HepG2 (cell line): ENCODE results near the gene ZSCAN26. TPM values are rescaled to one million over a fixed set of nuclear protein-coding genes. Genes with fewer than 3 reads are reported as not detected.

ENCODE experiments used
- ARNTL ChIP-seq: sonication (generic); formaldehyde crosslinking; IDR thresholded peaks from 2 replicates; pipeline ENCODE4 v1.4.0; 2020; ENCODE audit warnings: mild to moderate bottlenecking, missing genetic modification reagents
- CREM ChIP-seq, 2 experiments: sonication (generic) in 1 of 2; formaldehyde crosslinking in 1 of 2; IDR thresholded peaks; 2 replicates each; pipeline versions ENCODE4 v1.4.0 to v1.6.1; 2016 to 2020; ENCODE audit warnings: antibody characterized with exemption in 1 of 2, mild to moderate bottlenecking in 1 of 2, missing genetic modification reagents in 1 of 2
- HOXA5 ChIP-seq: sonication (generic); formaldehyde crosslinking; IDR thresholded peaks from 2 replicates; pipeline ENCODE4 v1.4.0; 2020; ENCODE audit warnings: missing genetic modification reagents
- MTA1 ChIP-seq: sonication (generic); formaldehyde crosslinking; IDR thresholded peaks from 2 replicates; pipeline ENCODE4 v1.4.0; 2020; ENCODE audit warnings: missing genetic modification reagents, mild to moderate bottlenecking, borderline replicate concordance
- MXD4 ChIP-seq: IDR thresholded peaks from 2 replicates; pipeline ENCODE4 v1.6.1; 2016; ENCODE audit warnings: mild to moderate bottlenecking, missing biosample characterization, missing genetic modification reagents
- NFIB ChIP-seq: sonication (generic); formaldehyde crosslinking; IDR thresholded peaks from 2 replicates; pipeline ENCODE4 v1.9.0; 2021; ENCODE audit warnings: missing genetic modification reagents, mild to moderate bottlenecking, borderline replicate concordance
- RBM39 ChIP-seq: fragments of 200-400 bp; formaldehyde crosslinking; IDR thresholded peaks from one replicate; pipeline ENCODE4 v1.6.1; 2018; ENCODE audit warnings: antibody characterized with exemption, mild to moderate bottlenecking, low read depth, low read length; ENCODE audit not compliant: poor library complexity, severe bottlenecking
- SETDB1 ChIP-seq: sonication (generic); formaldehyde crosslinking; IDR thresholded peaks from 2 replicates; pipeline ENCODE4 v1.5.1; 2020; ENCODE audit warnings: missing genetic modification reagents, mild to moderate bottlenecking, borderline replicate concordance
- ZC3H13 ChIP-seq: sonication (generic); formaldehyde crosslinking; IDR thresholded peaks from 2 replicates; pipeline ENCODE4 v1.8.1; 2023; ENCODE audit warnings: mild to moderate bottlenecking, missing genetic modification reagents, moderate library complexity
- ZKSCAN8 ChIP-seq: IDR thresholded peaks from 2 replicates; pipeline ENCODE4 v1.6.1; 2016; ENCODE audit warnings: borderline replicate concordance, missing genetic modification reagents, missing compliant biosample characterization
- ZNF660 ChIP-seq: sonication (generic); formaldehyde crosslinking; IDR thresholded peaks from 2 replicates; pipeline ENCODE4 v1.5.1; 2020; ENCODE audit warnings: mild to moderate bottlenecking, low read depth, missing genetic modification reagents, borderline replicate concordance
- ZNF703 ChIP-seq: sonication (generic); formaldehyde crosslinking; IDR thresholded peaks from 2 replicates; pipeline ENCODE4 v1.5.1; 2020; ENCODE audit warnings: missing genetic modification reagents, mild to moderate bottlenecking, moderate library complexity, borderline replicate concordance
- ZNF709 ChIP-seq: sonication (generic); formaldehyde crosslinking; IDR thresholded peaks from 2 replicates; pipeline ENCODE4 v1.5.0; 2020; ENCODE audit warnings: mild to moderate bottlenecking, missing genetic modification reagents
- ZNF720 ChIP-seq: sonication (generic); formaldehyde crosslinking; IDR thresholded peaks from 2 replicates; pipeline ENCODE4 v1.4.0; 2020; ENCODE audit warnings: missing genetic modification reagents
- ZNF724P ChIP-seq: sonication (generic); formaldehyde crosslinking; IDR thresholded peaks from 2 replicates; pipeline ENCODE4 v1.8.0; 2022; ENCODE audit warnings: missing genetic modification reagents, borderline replicate concordance
- polyA plus RNA-seq, 8 experiments: library from polyadenylated mRNA; depleted of rRNA in 3 of 8; stranded (reverse) in 7 of 8; unstranded in 1 of 8; fragments of >200 nt; fragmentation: Illumina TruSeq in 4 of 8; extraction: Trizol in 4 of 8; gene quantifications; 2 replicates each; pipeline versions ENCODE4 v1.2.1 to v1.2.3, GENCODE V29; 2011 to 2016; ENCODE audit warnings: low read depth in 4 of 8, missing spikeins in 1 of 8, mixed read lengths in 1 of 8; ENCODE audit not compliant: insufficient read depth in 1 of 8
- total RNA-seq, 5 experiments: library from RNA; depleted of rRNA; stranded (reverse); fragments of >200 nt; fragmentation: Illumina TruSeq; extraction: Trizol; gene quantifications; 2 replicates each; pipeline ENCODE4 v1.2.3, GENCODE V29; 2016; ENCODE audit warnings: low read depth in 1 of 5
- TF ChIP-seq, protein P1 (sequence below): IDR thresholded peaks from 2 replicates; pipeline ENCODE4 v1.6.1; 2016; ENCODE audit warnings: low read depth, control low read depth
- TF ChIP-seq, protein P2 (sequence below): sonication (generic); formaldehyde crosslinking; IDR thresholded peaks from 2 replicates; pipeline ENCODE4 v1.5.0; 2020; ENCODE audit warnings: mild to moderate bottlenecking, missing genetic modification reagents, moderate library complexity
- TF ChIP-seq, protein P3 (sequence below): sonication (generic); formaldehyde crosslinking; IDR thresholded peaks from 2 replicates; pipeline ENCODE4 v1.4.0; 2020; ENCODE audit warnings: mild to moderate bottlenecking, missing genetic modification reagents
- TF ChIP-seq, protein P4 (sequence below): sonication (generic); formaldehyde crosslinking; IDR thresholded peaks from 2 replicates; pipeline ENCODE4 v1.9.0; 2022; ENCODE audit warnings: low read depth, missing genetic modification reagents
- TF ChIP-seq, protein P5 (sequence below): IDR thresholded peaks from 2 replicates; pipeline ENCODE4 v1.6.1; 2016; ENCODE audit warnings: missing compliant biosample characterization, missing genetic modification reagents, borderline replicate concordance

ZSCAN26 gene
- total and polyA plus RNA-seq, 2 of the 13 experiments (the other 11 are each of a cell fraction or from before 2014, with no cell fraction given), result 12.0 to 15.6 TPM

DNA sequence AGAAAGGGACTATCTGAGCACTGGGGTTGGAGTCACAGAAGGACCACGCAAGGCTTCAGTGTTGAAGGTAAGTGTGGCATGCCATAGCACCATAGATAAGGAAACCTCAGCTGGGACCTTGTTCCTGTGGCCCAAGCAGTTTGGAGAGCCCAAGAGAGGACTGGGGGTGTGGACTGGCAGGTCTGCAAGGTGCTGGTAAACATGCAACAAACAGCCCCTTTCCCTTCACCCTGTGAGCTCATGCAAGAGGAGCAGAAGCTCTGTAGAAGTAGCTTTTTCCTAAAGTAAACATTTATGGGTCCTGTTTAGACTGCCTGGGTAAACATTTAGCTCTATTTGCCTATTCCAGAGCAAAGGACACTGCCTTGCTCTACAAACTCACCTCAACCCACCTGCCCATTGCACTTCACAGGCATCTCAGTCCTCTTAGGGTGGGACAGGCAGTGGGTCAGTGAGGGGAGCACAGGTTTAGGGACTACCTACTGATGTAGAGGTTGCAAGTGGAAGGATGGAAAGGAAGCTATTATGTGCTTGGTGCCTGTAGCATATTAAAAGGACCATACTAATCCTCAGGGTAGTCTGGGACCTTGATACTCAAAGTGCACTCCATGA is 57.0 kb downstream of the ZSCAN26 start (continued):
- TF ChIP-seq, protein P1, sequence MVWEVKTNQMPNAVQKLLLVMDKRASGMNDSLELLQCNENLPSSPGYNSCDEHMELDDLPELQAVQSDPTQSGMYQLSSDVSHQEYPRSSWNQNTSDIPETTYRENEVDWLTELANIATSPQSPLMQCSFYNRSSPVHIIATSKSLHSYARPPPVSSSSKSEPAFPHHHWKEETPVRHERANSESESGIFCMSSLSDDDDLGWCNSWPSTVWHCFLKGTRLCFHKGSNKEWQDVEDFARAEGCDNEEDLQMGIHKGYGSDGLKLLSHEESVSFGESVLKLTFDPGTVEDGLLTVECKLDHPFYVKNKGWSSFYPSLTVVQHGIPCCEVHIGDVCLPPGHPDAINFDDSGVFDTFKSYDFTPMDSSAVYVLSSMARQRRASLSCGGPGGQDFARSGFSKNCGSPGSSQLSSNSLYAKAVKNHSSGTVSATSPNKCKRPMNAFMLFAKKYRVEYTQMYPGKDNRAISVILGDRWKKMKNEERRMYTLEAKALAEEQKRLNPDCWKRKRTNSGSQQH (CRISPR knock-in tag), result 0 out of 2 replicates have a peak, but pooled peaks have one; percentile 26
- no peak for TF ChIP-seq ZNF660 (CRISPR knock-in tag)
- no peak for TF ChIP-seq ZNF703
- TF ChIP-seq ARNTL (CRISPR knock-in tag), result peak; percentile 63; the same call in 1 of the 2 replicates
- TF ChIP-seq ZNF709, result peak; percentile 71; the same call in 1 of the 2 replicates
- TF ChIP-seq, protein P2, sequence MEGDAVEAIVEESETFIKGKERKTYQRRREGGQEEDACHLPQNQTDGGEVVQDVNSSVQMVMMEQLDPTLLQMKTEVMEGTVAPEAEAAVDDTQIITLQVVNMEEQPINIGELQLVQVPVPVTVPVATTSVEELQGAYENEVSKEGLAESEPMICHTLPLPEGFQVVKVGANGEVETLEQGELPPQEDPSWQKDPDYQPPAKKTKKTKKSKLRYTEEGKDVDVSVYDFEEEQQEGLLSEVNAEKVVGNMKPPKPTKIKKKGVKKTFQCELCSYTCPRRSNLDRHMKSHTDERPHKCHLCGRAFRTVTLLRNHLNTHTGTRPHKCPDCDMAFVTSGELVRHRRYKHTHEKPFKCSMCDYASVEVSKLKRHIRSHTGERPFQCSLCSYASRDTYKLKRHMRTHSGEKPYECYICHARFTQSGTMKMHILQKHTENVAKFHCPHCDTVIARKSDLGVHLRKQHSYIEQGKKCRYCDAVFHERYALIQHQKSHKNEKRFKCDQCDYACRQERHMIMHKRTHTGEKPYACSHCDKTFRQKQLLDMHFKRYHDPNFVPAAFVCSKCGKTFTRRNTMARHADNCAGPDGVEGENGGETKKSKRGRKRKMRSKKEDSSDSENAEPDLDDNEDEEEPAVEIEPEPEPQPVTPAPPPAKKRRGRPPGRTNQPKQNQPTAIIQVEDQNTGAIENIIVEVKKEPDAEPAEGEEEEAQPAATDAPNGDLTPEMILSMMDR, result no peak
- no peak for TF ChIP-seq ZNF720 (CRISPR knock-in tag)
- no peak for TF ChIP-seq ZNF724P (CRISPR knock-in tag)
- no peak for TF ChIP-seq ZC3H13 (CRISPR knock-in tag)
- peak; percentile 64; the same call in 1 of the 2 replicates for TF ChIP-seq MXD4 (CRISPR knock-in tag)
- TF ChIP-seq CREM (IDR thresholded peaks at IDR 0.05), result peak; percentile 36; the same call in 1 of the 2 replicates
- TF ChIP-seq CREM (CRISPR knock-in tag; IDR thresholded peaks at IDR 0.05), result no peak
- TF ChIP-seq MTA1 (CRISPR knock-in tag), result peak; percentile 56; the same call in 1 of the 2 replicates
- peak; percentile 63; the same call in 1 of the 2 replicates for TF ChIP-seq ZKSCAN8
- TF ChIP-seq, protein P3, sequence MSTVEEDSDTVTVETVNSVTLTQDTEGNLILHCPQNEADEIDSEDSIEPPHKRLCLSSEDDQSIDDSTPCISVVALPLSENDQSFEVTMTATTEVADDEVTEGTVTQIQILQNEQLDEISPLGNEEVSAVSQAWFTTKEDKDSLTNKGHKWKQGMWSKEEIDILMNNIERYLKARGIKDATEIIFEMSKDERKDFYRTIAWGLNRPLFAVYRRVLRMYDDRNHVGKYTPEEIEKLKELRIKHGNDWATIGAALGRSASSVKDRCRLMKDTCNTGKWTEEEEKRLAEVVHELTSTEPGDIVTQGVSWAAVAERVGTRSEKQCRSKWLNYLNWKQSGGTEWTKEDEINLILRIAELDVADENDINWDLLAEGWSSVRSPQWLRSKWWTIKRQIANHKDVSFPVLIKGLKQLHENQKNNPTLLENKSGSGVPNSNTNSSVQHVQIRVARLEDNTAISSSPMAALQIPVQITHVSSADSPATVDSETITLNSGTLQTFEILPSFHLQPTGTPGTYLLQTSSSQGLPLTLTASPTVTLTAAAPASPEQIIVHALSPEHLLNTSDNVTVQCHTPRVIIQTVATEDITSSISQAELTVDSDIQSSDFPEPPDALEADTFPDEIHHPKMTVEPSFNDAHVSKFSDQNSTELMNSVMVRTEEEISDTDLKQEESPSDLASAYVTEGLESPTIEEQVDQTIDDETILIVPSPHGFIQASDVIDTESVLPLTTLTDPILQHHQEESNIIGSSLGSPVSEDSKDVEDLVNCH (CRISPR knock-in tag), result no peak
- TF ChIP-seq SETDB1 (CRISPR knock-in tag), result no peak
- TF ChIP-seq, protein P4, sequence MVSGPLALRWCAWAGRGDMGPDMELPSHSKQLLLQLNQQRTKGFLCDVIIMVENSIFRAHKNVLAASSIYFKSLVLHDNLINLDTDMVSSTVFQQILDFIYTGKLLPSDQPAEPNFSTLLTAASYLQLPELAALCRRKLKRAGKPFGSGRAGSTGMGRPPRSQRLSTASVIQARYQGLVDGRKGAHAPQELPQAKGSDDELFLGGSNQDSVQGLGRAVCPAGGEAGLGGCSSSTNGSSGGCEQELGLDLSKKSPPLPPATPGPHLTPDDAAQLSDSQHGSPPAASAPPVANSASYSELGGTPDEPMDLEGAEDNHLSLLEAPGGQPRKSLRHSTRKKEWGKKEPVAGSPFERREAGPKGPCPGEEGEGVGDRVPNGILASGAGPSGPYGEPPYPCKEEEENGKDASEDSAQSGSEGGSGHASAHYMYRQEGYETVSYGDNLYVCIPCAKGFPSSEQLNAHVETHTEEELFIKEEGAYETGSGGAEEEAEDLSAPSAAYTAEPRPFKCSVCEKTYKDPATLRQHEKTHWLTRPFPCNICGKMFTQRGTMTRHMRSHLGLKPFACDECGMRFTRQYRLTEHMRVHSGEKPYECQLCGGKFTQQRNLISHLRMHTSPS, result no peak
- TF ChIP-seq, protein P5, sequence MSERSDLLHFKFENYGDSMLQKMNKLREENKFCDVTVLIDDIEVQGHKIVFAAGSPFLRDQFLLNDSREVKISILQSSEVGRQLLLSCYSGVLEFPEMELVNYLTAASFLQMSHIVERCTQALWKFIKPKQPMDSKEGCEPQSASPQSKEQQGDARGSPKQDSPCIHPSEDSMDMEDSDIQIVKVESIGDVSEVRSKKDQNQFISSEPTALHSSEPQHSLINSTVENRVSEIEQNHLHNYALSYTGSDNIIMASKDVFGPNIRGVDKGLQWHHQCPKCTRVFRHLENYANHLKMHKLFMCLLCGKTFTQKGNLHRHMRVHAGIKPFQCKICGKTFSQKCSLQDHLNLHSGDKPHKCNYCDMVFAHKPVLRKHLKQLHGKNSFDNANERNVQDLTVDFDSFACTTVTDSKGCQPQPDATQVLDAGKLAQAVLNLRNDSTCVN (CRISPR knock-in tag), result peak; percentile 92
- no peak for TF ChIP-seq RBM39
- TF ChIP-seq NFIB (CRISPR knock-in tag), result no peak
- no peak; the same call in 1 of the 2 replicates for TF ChIP-seq HOXA5
